Stimulated activated CD8-positive, alpha-beta memory T cell treated with anti-CD3 and anti-CD28 coated beads, Interleukin-4, amount 100 ng/mL, for 48 hours (primary cell): ENCODE data around the gene FNDC5.
"Not testable (repeated sequence)": the region's sequence is repeated elsewhere in the genome, so short reads cannot be mapped to it uniquely, and the experiment has no call there.

Experiments used
- DNase-seq: peaks from one replicate; pipeline ENCODE4 v3.0.0-alpha.2; 2020

FNDC5 gene

GRCh38 chr1:32870615-32871363 is at the start of gene FNDC5:
Gene FNDC5 (minus strand): TSS chr1:32870912.
- DNase-seq, result no peak

GRCh38 chr1:32919811-32920733 is 49.4 kb upstream of the FNDC5 start:
- no peak for DNase-seq

GRCh38 chr1:32918179-32918578 is 47.5 kb upstream of the FNDC5 start:
- DNase-seq, result no peak

GRCh38 chr1:32917521-32917920 is 46.8 kb upstream of the FNDC5 start:
- no peak for DNase-seq

GRCh38 chr1:32915766-32916706 is 45.3 kb upstream of the FNDC5 start:
- no peak for DNase-seq

- DNase-seq, result no peak
Measured at GRCh38 chr1:32910319-32910718, 39.6 kb upstream of the FNDC5 start.

- no peak for DNase-seq
Measured at GRCh38 chr1:32907435-32907834, 36.7 kb upstream of the FNDC5 start.

GRCh38 chr1:32906654-32907053 is 35.9 kb upstream of the FNDC5 start:
- DNase-seq, result no peak

GRCh38 chr1:32905588-32905987 is 34.9 kb upstream of the FNDC5 start:
- not testable (repeated sequence) for DNase-seq

GRCh38 chr1:32904797-32905196 is 34.1 kb upstream of the FNDC5 start:
- DNase-seq, result no peak

- DNase-seq, result no peak
Measured at GRCh38 chr1:32903991-32904785, 33.5 kb upstream of the FNDC5 start.

- no peak for DNase-seq
Measured at GRCh38 chr1:32902535-32902920, 31.8 kb upstream of the FNDC5 start.

GRCh38 chr1:32901823-32902534 is 31.3 kb upstream of the FNDC5 start:
- DNase-seq, result no peak

GRCh38 chr1:32900956-32901822 is 30.5 kb upstream of the FNDC5 start, which contains the start of gene TMEM54:
Gene TMEM54 (minus strand): TSS chr1:32901389. CDS start chr1:32901238, 151 bp downstream.
- DNase-seq, result no peak

GRCh38 chr1:32900371-32900955 is 29.8 kb upstream of the FNDC5 start:
- DNase-seq, result no peak

GRCh38 chr1:32899586-32900296 is 29.0 kb upstream of the FNDC5 start:
- DNase-seq, result no peak

- DNase-seq, result no peak
Measured at GRCh38 chr1:32898958-32899357, 28.2 kb upstream of the FNDC5 start.

GRCh38 chr1:32898056-32898455 is 27.3 kb upstream of the FNDC5 start:
- DNase-seq, result no peak
